ENCODE measurements around the gene AICDA.
"Not testable (repeated sequence)": the region's sequence is repeated elsewhere in the genome, so short reads cannot be mapped to it uniquely, and the experiment has no call there.

The AICDA gene

GRCh38 chr12:8644345-8645248 is 31.9 kb upstream of the AICDA start:
- no peak overlapping the region for H3K4me3 ChIP-seq (ENCODE audit: low read length)
- no peak for DNase-seq (ENCODE audit: low read depth)
- no peak for TF ChIP-seq CTCF (conservative IDR thresholded peaks at IDR 0.05; ENCODE audit: low read depth, low read length)

- TF ChIP-seq CTCF (conservative IDR thresholded peaks at IDR 0.05; ENCODE audit: low read depth, low read length): no peak
- no peak for DNase-seq (ENCODE audit: low read depth)
- no peak overlapping the region for H3K4me3 ChIP-seq (ENCODE audit: low read length)
These were observed 30.1 kb upstream of the AICDA start for GRCh38 chr12:8642775-8643174.

- no peak overlapping the region for H3K4me3 ChIP-seq (ENCODE audit: low read length)
- no peak for TF ChIP-seq CTCF (conservative IDR thresholded peaks at IDR 0.05; ENCODE audit: low read depth, low read length)
- no peak for DNase-seq (ENCODE audit: low read depth)
These were observed 27.3 kb upstream of the AICDA start for GRCh38 chr12:8639936-8640335.

GRCh38 chr12:8638951-8639350 is 26.3 kb upstream of the AICDA start:
- no peak for DNase-seq (ENCODE audit: low read depth)
- TF ChIP-seq CTCF (conservative IDR thresholded peaks at IDR 0.05; ENCODE audit: low read depth, low read length): no peak
- H3K4me3 ChIP-seq (ENCODE audit: low read length): no peak overlapping the region

- H3K4me3 ChIP-seq (ENCODE audit: low read length): no peak overlapping the region
- TF ChIP-seq CTCF (conservative IDR thresholded peaks at IDR 0.05; ENCODE audit: low read depth, low read length): no peak
- no peak for DNase-seq (ENCODE audit: low read depth)
These were observed 25.0 kb upstream of the AICDA start for GRCh38 chr12:8637666-8638065.

GRCh38 chr12:8637244-8637643 is 24.6 kb upstream of the AICDA start:
- H3K4me3 ChIP-seq (ENCODE audit: low read length): no peak overlapping the region
- no peak for DNase-seq (ENCODE audit: low read depth)
- TF ChIP-seq CTCF (conservative IDR thresholded peaks at IDR 0.05; ENCODE audit: low read depth, low read length): no peak

GRCh38 chr12:8636581-8636980 is 23.9 kb upstream of the AICDA start:
- TF ChIP-seq CTCF (conservative IDR thresholded peaks at IDR 0.05; ENCODE audit: low read depth, low read length): no peak
- no peak for DNase-seq (ENCODE audit: low read depth)
- no peak overlapping the region for H3K4me3 ChIP-seq (ENCODE audit: low read length)

GRCh38 chr12:8636007-8636346 is 23.3 kb upstream of the AICDA start:
- not testable (repeated sequence) for DNase-seq (ENCODE audit: low read depth)

GRCh38 chr12:8635342-8636006 is 22.8 kb upstream of the AICDA start:
- DNase-seq (ENCODE audit: low read depth): not testable (repeated sequence)

More at GRCh38 chr12:8636007-8636346, 23.3 kb upstream of the AICDA start:
- H3K4me3 ChIP-seq (ENCODE audit: low read length): not testable (repeated sequence)

More at GRCh38 chr12:8635342-8636006, 22.8 kb upstream of the AICDA start:
- H3K4me3 ChIP-seq (ENCODE audit: low read length): not testable (repeated sequence)
